ENCODE results near the gene KERA. TPM values are rescaled to one million over a fixed set of nuclear protein-coding genes. Genes with fewer than 3 reads are reported as not detected.

Gene KERA
- total and polyA plus RNA-seq, 2 of the 4 experiments (the other 2 are of a cell fraction) = not detected

GRCh38 chr12:91044586-91044985 lies 13.2 kb downstream of the KERA start:
- Histone ChIP-seq H2BK15ac (ENCODE audit: low read depth, low read length) (no peak overlapping the region), H2BK20ac (ENCODE audit: low read depth, low read length) (no peak overlapping the region), H3K56ac (ENCODE audit: extremely low read depth, insufficient read depth, low read length) (no peak overlapping the region), H2AFZ (replicated peaks; ENCODE audit: low read length, poor library complexity) (no peak overlapping the region), H3K9ac (ENCODE audit: low read depth, low read length) (no peak overlapping the region), H2BK120ac (ENCODE audit: low read depth, low read length) (no peak overlapping the region), H3K9me3 (ENCODE audit: control insufficient read depth, insufficient read depth, low read length) (no peaks in the 10 kb centered on the region), H3K79me1 (ENCODE audit: low read depth in 1 of 2, low read length in 2 of 2) (no peaks in the 10 kb centered on the region), H4K5ac (ENCODE audit: low read depth, low read length) (no peak overlapping the region), H3K23ac (ENCODE audit: low read depth, low read length) (no peak overlapping the region), H3K4me2 (ENCODE audit: low read depth, low read length) (no peak overlapping the region), H3K9me1 (ENCODE audit: insufficient read depth, low read length) (no peaks in the 10 kb centered on the region), H3K18ac (ENCODE audit: low read depth, low read length) (no peak overlapping the region), H3K4me1 (ENCODE audit: control insufficient read depth, insufficient read depth, low read length) (no peaks in the 10 kb centered on the region), H3K36me3 (ENCODE audit: control insufficient read depth, insufficient read depth, low read length) (no peaks in the 10 kb centered on the region), H4K20me1 (ENCODE audit: insufficient read depth, low read length) (no peaks in the 10 kb centered on the region), H4K8ac (ENCODE audit: low read depth in 2 of 2, low read length in 2 of 2) (no peak overlapping the region), H2BK5ac (ENCODE audit: low read depth, low read length, poor library complexity, severe bottlenecking) (no peak overlapping the region), H3K27me3 (ENCODE audit: control insufficient read depth, insufficient read depth, low read length) (no peaks in the 10 kb centered on the region), H3K27ac (ENCODE audit: insufficient read depth, low read length) (no peak overlapping the region), H3K14ac (replicated peaks; ENCODE audit: low read depth, low read length) (no peak overlapping the region), H2AK5ac (ENCODE audit: low read depth, low read length) (no peak overlapping the region), H3K4me3 (ENCODE audit: insufficient read depth, low read depth, low read length) (no peak overlapping the region), H3K4ac (ENCODE audit: low read depth, low read length) (no peak overlapping the region), H4K91ac (ENCODE audit: insufficient read depth, low read depth, low read length) (no peak overlapping the region), H2AK9ac (replicated peaks; ENCODE audit: low read depth, low read length, poor library complexity) (no peak overlapping the region)
- DNase-seq (no peak), ATAC-seq (ENCODE audit: low read depth) (no peak)
- no TSS peak for BruUV-seq (replicated peaks)
- dilution Hi-C loops (cut with HindIII; ENCODE audit: low sequenced_read_pairs, unreplicated experiment) (no loop called here), in situ Hi-C loops (cut with MboI; ENCODE audit: low sequenced_read_pairs) (no loop called here), intact Hi-C loops (cut with micrococcal nuclease) (loop anchor here (5.0 kb wide), 1 partner anchor 48 kb away; no protein-coding TSS in a partner anchor)
- WGBS, 2 experiments (ENCODE audit: extremely low coverage in 2 of 2, insufficient read length in 1 of 2) = no CpG with 5 or more reads among the region's 2 CpGs
- TF ChIP-seq CTCF (conservative IDR thresholded peaks at IDR 0.05; ENCODE audit: low read depth, low read length) = no peak
- TF ChIP-seq, protein P1, sequence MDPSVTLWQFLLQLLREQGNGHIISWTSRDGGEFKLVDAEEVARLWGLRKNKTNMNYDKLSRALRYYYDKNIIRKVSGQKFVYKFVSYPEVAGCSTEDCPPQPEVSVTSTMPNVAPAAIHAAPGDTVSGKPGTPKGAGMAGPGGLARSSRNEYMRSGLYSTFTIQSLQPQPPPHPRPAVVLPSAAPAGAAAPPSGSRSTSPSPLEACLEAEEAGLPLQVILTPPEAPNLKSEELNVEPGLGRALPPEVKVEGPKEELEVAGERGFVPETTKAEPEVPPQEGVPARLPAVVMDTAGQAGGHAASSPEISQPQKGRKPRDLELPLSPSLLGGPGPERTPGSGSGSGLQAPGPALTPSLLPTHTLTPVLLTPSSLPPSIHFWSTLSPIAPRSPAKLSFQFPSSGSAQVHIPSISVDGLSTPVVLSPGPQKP (IDR thresholded peaks at IDR 0.05; ENCODE audit: borderline replicate concordance, low read depth, low read length) = no peak
- no peak for TF ChIP-seq MXI1 (IDR thresholded peaks at IDR 0.05; ENCODE audit: borderline replicate concordance, low read depth, low read length)
- no peak for TF ChIP-seq CEBPB (IDR thresholded peaks at IDR 0.05; ENCODE audit: low read depth, low read length)
- no peak for TF ChIP-seq MAFK (IDR thresholded peaks at IDR 0.05; ENCODE audit: low read depth, low read length)
- TF ChIP-seq SMC3 (IDR thresholded peaks at IDR 0.05; ENCODE audit: low read depth, low read length) = no peak
- no peak for TF ChIP-seq RAD21 (IDR thresholded peaks at IDR 0.05; ENCODE audit: low read length)
- TF ChIP-seq MAZ (IDR thresholded peaks at IDR 0.05; ENCODE audit: borderline replicate concordance, low read depth, low read length) = no peak
- TF ChIP-seq CHD1 (IDR thresholded peaks at IDR 0.05; ENCODE audit: low read depth, low read length) = no peak
- TF ChIP-seq, protein P2, sequence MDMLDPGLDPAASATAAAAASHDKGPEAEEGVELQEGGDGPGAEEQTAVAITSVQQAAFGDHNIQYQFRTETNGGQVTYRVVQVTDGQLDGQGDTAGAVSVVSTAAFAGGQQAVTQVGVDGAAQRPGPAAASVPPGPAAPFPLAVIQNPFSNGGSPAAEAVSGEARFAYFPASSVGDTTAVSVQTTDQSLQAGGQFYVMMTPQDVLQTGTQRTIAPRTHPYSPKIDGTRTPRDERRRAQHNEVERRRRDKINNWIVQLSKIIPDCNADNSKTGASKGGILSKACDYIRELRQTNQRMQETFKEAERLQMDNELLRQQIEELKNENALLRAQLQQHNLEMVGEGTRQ (IDR thresholded peaks at IDR 0.05; ENCODE audit: low read depth, low read length) = no peak
- no peak for TF ChIP-seq FOS (IDR thresholded peaks at IDR 0.05; ENCODE audit: low read depth, low read length)
- ChIA-PET POLR2A (ENCODE audit: unreplicated experiment) (no interaction called here), CTCF (no interaction called here)

Measured in IMR-90 (cell line).